NCI-H524 (cell line): Measurements from ENCODE around the gene BLCAP.
"Not testable (repeated sequence)": the region's sequence is repeated elsewhere in the genome, so short reads cannot be mapped to it uniquely, and the experiment has no call there.

Experiments
- DNase-seq, 2 experiments: peaks; one replicate each; lab custom pipeline; 2025; lab: John Stamatoyannopoulos, UW

Gene BLCAP

GRCh38 chr20:37515876-37516275 lies 11.8 kb downstream of the BLCAP start:
- no peak for DNase-seq

GRCh38 chr20:37513779-37514359 lies 13.8 kb downstream of the BLCAP start:
- DNase-seq: no peak

GRCh38 chr20:37511610-37512275 lies 15.9 kb downstream of the BLCAP start:
- peak; percentile 16 to 66 for DNase-seq

GRCh38 chr20:37510226-37510625 lies 17.4 kb downstream of the BLCAP start:
- DNase-seq: no peak

GRCh38 chr20:37506152-37506725 lies 21.4 kb downstream of the BLCAP start:
- no peak for DNase-seq

- DNase-seq: peak in 1 of 2 experiments; percentile 28
Measured at GRCh38 chr20:37505263-37506151, 22.2 kb downstream of the BLCAP start.

- no peak for DNase-seq
Measured at GRCh38 chr20:37504404-37505096, 23.1 kb downstream of the BLCAP start.

GRCh38 chr20:37503256-37503927 lies 24.3 kb downstream of the BLCAP start:
- DNase-seq: no peak

- no peak for DNase-seq
Measured at GRCh38 chr20:37502654-37503053, 25.0 kb downstream of the BLCAP start.

GRCh38 chr20:37501940-37502339 lies 25.7 kb downstream of the BLCAP start:
- peak in 1 of 2 experiments; percentile 46 for DNase-seq

GRCh38 chr20:37500311-37500710 lies 27.4 kb downstream of the BLCAP start:
- DNase-seq: no peak

GRCh38 chr20:37498066-37498665 lies 29.5 kb downstream of the BLCAP start:
- no peak for DNase-seq

GRCh38 chr20:37494796-37495195 lies 32.9 kb downstream of the BLCAP start:
- DNase-seq: no peak

- no peak for DNase-seq
Measured at GRCh38 chr20:37494301-37494700, 33.4 kb downstream of the BLCAP start.

- DNase-seq: no peak
Measured at GRCh38 chr20:37492945-37493344, 34.7 kb downstream of the BLCAP start.

- no peak for DNase-seq
Measured at GRCh38 chr20:37492096-37492625, 35.5 kb downstream of the BLCAP start.

- peak in 1 of 2 experiments; percentile 25 for DNase-seq
Measured at GRCh38 chr20:37490663-37491350, 36.9 kb downstream of the BLCAP start.

- not testable (repeated sequence) for DNase-seq
Measured at GRCh38 chr20:37486209-37486608, 41.5 kb downstream of the BLCAP start.

GRCh38 chr20:37484331-37484730 lies 43.3 kb downstream of the BLCAP start:
- no peak for DNase-seq

GRCh38 chr20:37481610-37482009 lies 46.1 kb downstream of the BLCAP start:
- no peak for DNase-seq
